Measurements from ENCODE around the gene GFOD1. TPM values are rescaled to one million over a fixed set of nuclear protein-coding genes. Genes with fewer than 3 reads are reported as not detected.

Gene GFOD1
- total and polyA plus RNA-seq, 10 of the 15 experiments (the other 5 are each of a cell fraction or from before 2014, with no cell fraction given), result 6.5 to 41.4 (median 16.0) TPM

DNA sequence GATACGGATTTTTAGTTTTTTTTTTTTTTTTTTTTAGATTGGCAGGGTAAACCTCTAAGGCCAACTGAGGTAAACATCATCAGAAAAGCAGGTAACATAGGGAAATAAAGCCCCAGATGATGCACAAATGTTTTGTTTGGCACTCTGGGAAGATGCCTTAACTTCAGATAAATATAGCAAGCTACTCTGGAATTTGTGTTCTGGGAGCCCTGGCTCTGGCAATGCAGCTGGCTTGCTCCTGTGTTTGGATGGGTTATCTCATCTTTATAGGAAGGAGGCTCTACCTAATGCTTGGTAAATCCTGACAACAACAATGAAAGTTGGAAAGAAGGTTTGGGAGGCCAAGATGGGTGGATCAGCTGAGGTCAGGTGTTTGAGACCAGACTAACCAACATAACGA is 77.4 kb downstream of the GFOD1 start:
- intact Hi-C loops (cut with micrococcal nuclease; ENCODE audit: unreplicated experiment) (no loop called here), in situ Hi-C loops (cut with MboI) (no loop called here)
- Histone ChIP-seq H4K20me1 (ENCODE audit: control insufficient read depth, insufficient read depth) (no peaks in the 10 kb centered on the region), H2AFZ (ENCODE audit: control insufficient read depth, low read depth, low read length) (no peak overlapping the region), H3K4me1 (ENCODE audit: control insufficient read depth, insufficient read depth, low read length) (no peaks in the 10 kb centered on the region), H3K9me3 (replicated peaks; ENCODE audit: control insufficient read depth, insufficient read depth, low read length) (no peaks in the 10 kb centered on the region), H3K27me3 (replicated peaks in 1 of 2; ENCODE audit: control insufficient read depth in 2 of 2, insufficient read depth in 2 of 2, low read length in 1 of 2) (no peaks in the 10 kb centered on the region), H3K4me3 (no peak overlapping the region), H3K9ac (ENCODE audit: control insufficient read depth, insufficient read depth, low read length) (no peak overlapping the region), H3K27ac (ENCODE audit: control insufficient read depth, insufficient read depth) (no peak overlapping the region), H3K4me2 (ENCODE audit: control insufficient read depth, insufficient read depth) (no peak overlapping the region), H3K79me2 (ENCODE audit: control insufficient read depth, insufficient read depth, low read length) (peaks cover 7% of the 10 kb centered on the region), H3K36me3 (ENCODE audit: control insufficient read depth in 2 of 2, insufficient read depth in 2 of 2, low read length in 1 of 2) (peaks cover 2 to 3% of the 10 kb centered on the region in 2 experiments; a peak in 3 of 4 replicates)
- ChIA-PET SMC1A (ENCODE audit: uncharacterized antibody, unreplicated experiment) (interaction anchor here (0.7 to 4.6 kb wide), 4 partner anchors 8 to 14 kb away, joined by 3 to 32 read pairs (median 5); no protein-coding TSS in a partner anchor), RAD21 (ENCODE audit: unreplicated experiment) (interaction anchor here (0.7 to 1.1 kb wide), 2 partner anchors 12 to 14 kb away, joined by 4 to 5 read pairs; no protein-coding TSS in a partner anchor), CTCF (interaction anchor here (0.9 kb wide), 1 partner anchor 16 kb away, joined by 3 read pairs; no protein-coding TSS in a partner anchor), POLR2A (interaction anchor here (0.8 to 1.0 kb wide), 2 partner anchors 10 to 12 kb away, joined by 3 read pairs; no protein-coding TSS in a partner anchor)
- 72% methylated on average over 2 of the region's 2 CpGs for WGBS (ENCODE audit: insufficient coverage, insufficient replicate concordance, low lambda C conversion rate, missing lambda C conversion rate)
- no peak for FAIRE-seq
- no peak for ATAC-seq
- no TSS peak for BruUV-seq (replicated peaks)
- no peak for DNase-seq (ENCODE audit: low read depth, low spot score)
- TF ChIP-seq GABPA (IDR thresholded peaks at IDR 0.05; ENCODE audit: low read depth) (no peak), SPI1 (IDR thresholded peaks at IDR 0.05; ENCODE audit: borderline replicate concordance, insufficient read depth, low read depth, low read length) (no peak), SP1 (IDR thresholded peaks at IDR 0.05; ENCODE audit: low read depth, low read length) (no peak), MYC (IDR thresholded peaks at IDR 0.05; ENCODE audit: insufficient read depth, insufficient read length, insufficient replicate concordance, low read length, severe bottlenecking) (no peak), TCF12 (IDR thresholded peaks at IDR 0.05; ENCODE audit: low read depth, low read length) (no peak), BRCA1 (IDR thresholded peaks at IDR 0.05; ENCODE audit: low read depth, low read length) (no peak), HCFC1 (IDR thresholded peaks at IDR 0.05; ENCODE audit: low read length) (no peak), BCL11A (IDR thresholded peaks at IDR 0.05; ENCODE audit: low read depth, low read length) (no peak), SMARCA5 (IDR thresholded peaks at IDR 0.05) (no peak), POLR2AphosphoS2 (IDR thresholded peaks at IDR 0.05; ENCODE audit: low read depth, low read length) (no peak), ZSCAN29 (IDR thresholded peaks at IDR 0.05) (no peak), SMAD5 (IDR thresholded peaks at IDR 0.05; ENCODE audit: low read depth) (no peak)
- TF ChIP-seq, protein P1, sequence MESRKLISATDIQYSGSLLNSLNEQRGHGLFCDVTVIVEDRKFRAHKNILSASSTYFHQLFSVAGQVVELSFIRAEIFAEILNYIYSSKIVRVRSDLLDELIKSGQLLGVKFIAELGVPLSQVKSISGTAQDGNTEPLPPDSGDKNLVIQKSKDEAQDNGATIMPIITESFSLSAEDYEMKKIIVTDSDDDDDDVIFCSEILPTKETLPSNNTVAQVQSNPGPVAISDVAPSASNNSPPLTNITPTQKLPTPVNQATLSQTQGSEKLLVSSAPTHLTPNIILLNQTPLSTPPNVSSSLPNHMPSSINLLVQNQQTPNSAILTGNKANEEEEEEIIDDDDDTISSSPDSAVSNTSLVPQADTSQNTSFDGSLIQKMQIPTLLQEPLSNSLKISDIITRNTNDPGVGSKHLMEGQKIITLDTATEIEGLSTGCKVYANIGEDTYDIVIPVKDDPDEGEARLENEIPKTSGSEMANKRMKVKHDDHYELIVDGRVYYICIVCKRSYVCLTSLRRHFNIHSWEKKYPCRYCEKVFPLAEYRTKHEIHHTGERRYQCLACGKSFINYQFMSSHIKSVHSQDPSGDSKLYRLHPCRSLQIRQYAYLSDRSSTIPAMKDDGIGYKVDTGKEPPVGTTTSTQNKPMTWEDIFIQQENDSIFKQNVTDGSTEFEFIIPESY (IDR thresholded peaks at IDR 0.05), result no peak
- TF ChIP-seq, protein P2, sequence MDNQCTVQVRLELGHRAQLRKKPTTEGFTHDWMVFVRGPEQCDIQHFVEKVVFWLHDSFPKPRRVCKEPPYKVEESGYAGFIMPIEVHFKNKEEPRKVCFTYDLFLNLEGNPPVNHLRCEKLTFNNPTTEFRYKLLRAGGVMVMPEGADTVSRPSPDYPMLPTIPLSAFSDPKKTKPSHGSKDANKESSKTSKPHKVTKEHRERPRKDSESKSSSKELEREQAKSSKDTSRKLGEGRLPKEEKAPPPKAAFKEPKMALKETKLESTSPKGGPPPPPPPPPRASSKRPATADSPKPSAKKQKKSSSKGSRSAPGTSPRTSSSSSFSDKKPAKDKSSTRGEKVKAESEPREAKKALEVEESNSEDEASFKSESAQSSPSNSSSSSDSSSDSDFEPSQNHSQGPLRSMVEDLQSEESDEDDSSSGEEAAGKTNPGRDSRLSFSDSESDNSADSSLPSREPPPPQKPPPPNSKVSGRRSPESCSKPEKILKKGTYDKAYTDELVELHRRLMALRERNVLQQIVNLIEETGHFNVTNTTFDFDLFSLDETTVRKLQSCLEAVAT (IDR thresholded peaks at IDR 0.05), result no peak

Measured in GM12878 (cell line).